GM23338 (cell line): ENCODE data around the gene GRIK2. TPM values are rescaled to one million over a fixed set of nuclear protein-coding genes. Genes with fewer than 3 reads are reported as not detected.

Experiments used
- ATAC-seq: fragments of 200-7000 bp; cut with Tn5 transposase; 3 replicates; pipeline ENCODE4 v1.9.1; 2020
- DNase-seq: peaks from one replicate; pipeline ENCODE4 v3.0.0-alpha.2; 2015; ENCODE audit warnings: low spot score
- H2AFZ ChIP-seq: fragments of 200-600 bp; sonication (generic); 2 replicates; pipeline ENCODE4 v1.8.0; 2016; ENCODE audit warnings: antibody characterized with exemption, mild to moderate bottlenecking, moderate library complexity
- H3F3A ChIP-seq: fragments of 200-600 bp; sonication (generic); replicated peaks from 2 replicates; pipeline ENCODE4 v1.8.0; 2017; ENCODE audit warnings: antibody characterized with exemption, mixed run types, low read depth
- H3K27ac ChIP-seq: fragments of 200-600 bp; sonication (generic); 2 replicates; pipeline ENCODE4 v1.6.1; 2016; ENCODE audit warnings: low read depth
- H3K27me3 ChIP-seq: fragments of 200-600 bp; sonication (generic); 2 replicates; pipeline ENCODE4 v1.8.0; 2016; ENCODE audit warnings: mild to moderate bottlenecking, mixed run types, moderate library complexity; ENCODE audit not compliant: insufficient read depth
- H3K36me3 ChIP-seq: fragments of 200-600 bp; sonication (generic); 2 replicates; pipeline ENCODE4 v1.8.0; 2016; ENCODE audit warnings: mild to moderate bottlenecking; ENCODE audit not compliant: insufficient read depth
- H3K4me1 ChIP-seq: fragments of 200-600 bp; sonication (generic); 2 replicates; pipeline ENCODE4 v1.8.0; 2016; ENCODE audit warnings: mild to moderate bottlenecking, moderate library complexity; ENCODE audit not compliant: insufficient read depth
- H3K4me2 ChIP-seq: fragments of 200-600 bp; sonication (generic); 2 replicates; pipeline ENCODE4 v1.7.1; 2017; ENCODE audit warnings: mixed run types
- H3K4me3 ChIP-seq: fragments of 200-600 bp; sonication (generic); 2 replicates; pipeline ENCODE4 v1.6.1; 2016; ENCODE audit warnings: mixed run types
- H3K79me2 ChIP-seq: fragments of 200-600 bp; sonication (generic); replicated peaks from 2 replicates; pipeline ENCODE4 v1.8.0; 2017; ENCODE audit warnings: mild to moderate bottlenecking; ENCODE audit not compliant: insufficient read depth
- H3K9me2 ChIP-seq: fragments of 200-600 bp; sonication (generic); 2 replicates; pipeline ENCODE4 v1.8.0; 2017; ENCODE audit not compliant: insufficient read depth
- H4K20me1 ChIP-seq: fragments of 200-600 bp; sonication (generic); replicated peaks from 2 replicates; pipeline ENCODE4 v1.8.0; 2017; ENCODE audit warnings: mild to moderate bottlenecking; ENCODE audit not compliant: insufficient read depth
- H3K27ac Mint-ChIP-seq: 2 replicates; pipeline ENCODE4 v1.8.0; 2020; ENCODE audit warnings: inconsistent platforms, mild to moderate bottlenecking, moderate library complexity, mixed read lengths
- H3K27me3 Mint-ChIP-seq: 3 replicates; pipeline ENCODE4 v1.8.0; 2022; ENCODE audit warnings: low read depth, mild to moderate bottlenecking, moderate library complexity, mixed read lengths, inconsistent platforms; ENCODE audit not compliant: insufficient read depth, poor library complexity
- H3K36me3 Mint-ChIP-seq: 3 replicates; pipeline ENCODE4 v1.8.0; 2021; ENCODE audit warnings: low read depth, mild to moderate bottlenecking, inconsistent platforms, moderate library complexity, mixed read lengths
- H3K4me1 Mint-ChIP-seq: 3 replicates; pipeline ENCODE4 v1.8.0; 2020; ENCODE audit warnings: mild to moderate bottlenecking, inconsistent platforms, mixed read lengths
- H3K4me3 Mint-ChIP-seq: 3 replicates; pipeline ENCODE4 v1.8.0; 2021; ENCODE audit warnings: moderate library complexity, mild to moderate bottlenecking, inconsistent platforms, mixed read lengths
- H3K9me3 Mint-ChIP-seq: 3 replicates; pipeline ENCODE4 v1.8.0; 2020; ENCODE audit warnings: moderate library complexity, mild to moderate bottlenecking, inconsistent platforms, mixed read lengths
- CREB1 ChIP-seq: fragments of 250-450 bp; sonication (Bioruptor Pico); IDR thresholded peaks from 2 replicates; pipeline ENCODE4 v1.5.0; 2020; ENCODE audit warnings: low read depth, mild to moderate bottlenecking, moderate library complexity
- EZH2 ChIP-seq: fragments of 200-600 bp; sonication (generic); IDR thresholded peaks from one replicate; pipeline ENCODE4 v1.8.0; 2017; ENCODE audit warnings: antibody characterized with exemption, mild to moderate bottlenecking, low read depth; ENCODE audit not compliant: unreplicated experiment
- EZH2phosphoT487 ChIP-seq: fragments of 200-600 bp; sonication (generic); IDR thresholded peaks from one replicate; pipeline ENCODE4 v1.8.1; 2018; ENCODE audit warnings: antibody characterized with exemption; ENCODE audit not compliant: unreplicated experiment
- JUNB ChIP-seq: IDR thresholded peaks from one replicate; pipeline ENCODE4 v1.6.1; 2016; ENCODE audit warnings: antibody characterized with exemption; ENCODE audit not compliant: unreplicated experiment
- NANOG ChIP-seq: IDR thresholded peaks from 2 replicates; pipeline ENCODE4 v1.6.1; 2016; ENCODE audit warnings: antibody characterized with exemption, borderline replicate concordance
- POLR2AphosphoS5 ChIP-seq: IDR thresholded peaks from 2 replicates; pipeline ENCODE4 v1.6.1; 2016; ENCODE audit warnings: antibody characterized with exemption, low read depth
- REST ChIP-seq: IDR thresholded peaks from one replicate; pipeline ENCODE4 v1.6.1; 2018; ENCODE audit warnings: antibody characterized with exemption; ENCODE audit not compliant: unreplicated experiment
- STAT1 ChIP-seq: IDR thresholded peaks from one replicate; pipeline ENCODE4 v1.6.1; 2016; ENCODE audit warnings: antibody characterized with exemption; ENCODE audit not compliant: unreplicated experiment
- ZNF114 ChIP-seq: fragments of 250-450 bp; sonication (Bioruptor Pico); IDR thresholded peaks from 2 replicates; pipeline ENCODE4 v1.5.0; 2020; ENCODE audit warnings: mild to moderate bottlenecking, moderate library complexity
- ZNF331 ChIP-seq: fragments of 250-450 bp; sonication (Bioruptor Pico); IDR thresholded peaks from 2 replicates; pipeline ENCODE4 v1.5.0; 2020; ENCODE audit warnings: low read depth, mild to moderate bottlenecking, moderate library complexity
- ZNF462 ChIP-seq: fragments of 250-450 bp; sonication (Bioruptor Pico); IDR thresholded peaks from 2 replicates; pipeline ENCODE4 v1.5.0; 2020; ENCODE audit warnings: mild to moderate bottlenecking, moderate library complexity
- polyA plus RNA-seq: library from polyadenylated mRNA; unstranded; fragments of >200 nt; fragmentation: Nextera tagmentation; extraction: Ambion mirVana; gene quantifications from 2 replicates; pipeline ENCODE4 v1.2.1, GENCODE V29; 2016
- total RNA-seq: library from RNA; depleted of rRNA; stranded (reverse); fragments of >200 nt; shearing (Covaris generic); gene quantifications from 2 replicates; pipeline ENCODE4 v1.2.3, GENCODE V29; 2014
- TF ChIP-seq, protein P1 (sequence below): IDR thresholded peaks from 2 replicates; pipeline ENCODE4 v1.6.1; 2016; ENCODE audit warnings: antibody characterized with exemption
- TF ChIP-seq, protein P2 (sequence below), 2 experiments: fragments of 200-600 bp in 1 of 2; sonication (generic) in 1 of 2; conservative IDR thresholded peaks; 2 replicates each; pipeline versions ENCODE4 v1.5.1 to v1.6.1; 2016 to 2017; ENCODE audit warnings: antibody characterized with exemption in 2 of 2, low read depth in 2 of 2, mild to moderate bottlenecking in 2 of 2, moderate library complexity in 1 of 2

The GRIK2 gene
- total and polyA plus RNA-seq, 2 experiments from 2014 or later: 0.73 to 3.0 TPM

- Histone ChIP-seq H3K36me3 (no peaks in the 10 kb centered on the region), H3K4me3 (no peak overlapping the region), H3K4me2 (no peak overlapping the region), H3F3A (no peaks in the 10 kb centered on the region), H4K20me1 (no peaks in the 10 kb centered on the region), H3K79me2 (no peaks in the 10 kb centered on the region), H3K27ac (no peak overlapping the region), H3K9me2 (peaks cover 3% of the 10 kb centered on the region; the same call in 1 of the 2 replicates), H3K27me3 (no peaks in the 10 kb centered on the region), H3K4me1 (no peaks in the 10 kb centered on the region), H2AFZ (no peak overlapping the region; the same call in 1 of the 2 replicates)
- H3K36me3 Mint-ChIP-seq: peaks cover 4% of the 10 kb centered on the region; the same call in 2 of the 3 replicates
- H3K9me3 Mint-ChIP-seq: peaks cover 8% of the 10 kb centered on the region
- no peak overlapping the region for H3K27ac Mint-ChIP-seq
- H3K4me3 Mint-ChIP-seq: no peak overlapping the region
- no peaks in the 10 kb centered on the region for H3K27me3 Mint-ChIP-seq
- ATAC-seq: no peak
- TF ChIP-seq STAT1 (no peak), ZNF331 (CRISPR knock-in tag) (no peak), ZNF462 (CRISPR knock-in tag) (no peak), POLR2AphosphoS5 (no peak), EZH2phosphoT487 (no peak), ZNF114 (CRISPR knock-in tag) (no peak), EZH2 (no peak), CREB1 (no peak), NANOG (no peak), JUNB (no peak), REST (no peak)
- TF ChIP-seq, protein P1, sequence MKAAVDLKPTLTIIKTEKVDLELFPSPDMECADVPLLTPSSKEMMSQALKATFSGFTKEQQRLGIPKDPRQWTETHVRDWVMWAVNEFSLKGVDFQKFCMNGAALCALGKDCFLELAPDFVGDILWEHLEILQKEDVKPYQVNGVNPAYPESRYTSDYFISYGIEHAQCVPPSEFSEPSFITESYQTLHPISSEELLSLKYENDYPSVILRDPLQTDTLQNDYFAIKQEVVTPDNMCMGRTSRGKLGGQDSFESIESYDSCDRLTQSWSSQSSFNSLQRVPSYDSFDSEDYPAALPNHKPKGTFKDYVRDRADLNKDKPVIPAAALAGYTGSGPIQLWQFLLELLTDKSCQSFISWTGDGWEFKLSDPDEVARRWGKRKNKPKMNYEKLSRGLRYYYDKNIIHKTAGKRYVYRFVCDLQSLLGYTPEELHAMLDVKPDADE: no peak
- TF ChIP-seq, protein P2, sequence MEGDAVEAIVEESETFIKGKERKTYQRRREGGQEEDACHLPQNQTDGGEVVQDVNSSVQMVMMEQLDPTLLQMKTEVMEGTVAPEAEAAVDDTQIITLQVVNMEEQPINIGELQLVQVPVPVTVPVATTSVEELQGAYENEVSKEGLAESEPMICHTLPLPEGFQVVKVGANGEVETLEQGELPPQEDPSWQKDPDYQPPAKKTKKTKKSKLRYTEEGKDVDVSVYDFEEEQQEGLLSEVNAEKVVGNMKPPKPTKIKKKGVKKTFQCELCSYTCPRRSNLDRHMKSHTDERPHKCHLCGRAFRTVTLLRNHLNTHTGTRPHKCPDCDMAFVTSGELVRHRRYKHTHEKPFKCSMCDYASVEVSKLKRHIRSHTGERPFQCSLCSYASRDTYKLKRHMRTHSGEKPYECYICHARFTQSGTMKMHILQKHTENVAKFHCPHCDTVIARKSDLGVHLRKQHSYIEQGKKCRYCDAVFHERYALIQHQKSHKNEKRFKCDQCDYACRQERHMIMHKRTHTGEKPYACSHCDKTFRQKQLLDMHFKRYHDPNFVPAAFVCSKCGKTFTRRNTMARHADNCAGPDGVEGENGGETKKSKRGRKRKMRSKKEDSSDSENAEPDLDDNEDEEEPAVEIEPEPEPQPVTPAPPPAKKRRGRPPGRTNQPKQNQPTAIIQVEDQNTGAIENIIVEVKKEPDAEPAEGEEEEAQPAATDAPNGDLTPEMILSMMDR (conservative IDR thresholded peaks at IDR 0.05; ENCODE audit: low read depth in 2 of 2): no peak
- H3K4me1 Mint-ChIP-seq: no peaks in the 10 kb centered on the region; the same call in 2 of the 3 replicates
- no peak for DNase-seq
Observed at GRCh38 chr6:101668496-101669030, 275.1 kb downstream of the GRIK2 start.
